H9 (cell line): ENCODE measurements around the gene FAM53B. TPM values are rescaled to one million over a fixed set of nuclear protein-coding genes. Genes with fewer than 3 reads are reported as not detected.

Experiments
- DNase-seq: peaks from one replicate; pipeline ENCODE4 v3.0.0-alpha.2; 2017
- H2AFZ ChIP-seq: one replicate; pipeline ENCODE4 v1.6.1; 2013; ENCODE audit warnings: mild to moderate bottlenecking, low read length, control low read depth, moderate library complexity
- H2AK5ac ChIP-seq: 2 replicates; pipeline ENCODE4 v1.6.1; 2013; ENCODE audit warnings: low read length, control low read depth, mixed read lengths; ENCODE audit not compliant: insufficient read length
- H2BK120ac ChIP-seq: one replicate; pipeline ENCODE4 v1.6.1; 2013; ENCODE audit warnings: low read depth, mild to moderate bottlenecking, low read length, control low read depth, inconsistent platforms; ENCODE audit not compliant: poor library complexity, severe bottlenecking
- H2BK12ac ChIP-seq: 2 replicates; pipeline ENCODE4 v1.6.1; 2013; ENCODE audit warnings: low read length, control low read depth, mixed read lengths, low read depth; ENCODE audit not compliant: insufficient read length
- H2BK15ac ChIP-seq: 2 replicates; pipeline ENCODE4 v1.6.1; 2013; ENCODE audit warnings: low read depth, low read length, control low read depth
- H2BK20ac ChIP-seq: one replicate; pipeline ENCODE4 v1.6.1; 2013; ENCODE audit warnings: low read depth, mild to moderate bottlenecking, low read length, control low read depth, inconsistent platforms; ENCODE audit not compliant: poor library complexity, severe bottlenecking
- H2BK5ac ChIP-seq: 2 replicates; pipeline ENCODE4 v1.6.1; 2013; ENCODE audit warnings: low read length, control low read depth, mixed read lengths; ENCODE audit not compliant: insufficient read length
- H3K14ac ChIP-seq: 2 replicates; pipeline ENCODE4 v1.6.1; 2013; ENCODE audit warnings: low read length, control low read depth; ENCODE audit not compliant: insufficient read depth
- H3K18ac ChIP-seq: 2 replicates; pipeline ENCODE4 v1.6.1; 2013; ENCODE audit warnings: low read depth, mild to moderate bottlenecking, mixed read lengths, low read length, control low read depth; ENCODE audit not compliant: insufficient read length
- H3K23ac ChIP-seq: 2 replicates; pipeline ENCODE4 v1.6.1; 2013; ENCODE audit warnings: low read length, control low read depth, mixed read lengths, low read depth; ENCODE audit not compliant: insufficient read length
- H3K23me2 ChIP-seq: 2 replicates; pipeline ENCODE4 v1.6.1; 2013; ENCODE audit warnings: low read depth, mild to moderate bottlenecking, mixed read lengths, low read length, control low read depth; ENCODE audit not compliant: insufficient read length, poor library complexity, severe bottlenecking
- H3K27ac ChIP-seq: 2 replicates; pipeline ENCODE4 v1.5.1; 2013; ENCODE audit warnings: low read length, control low read depth, mixed read lengths, low read depth; ENCODE audit not compliant: insufficient read length
- H3K27me3 ChIP-seq: 2 replicates; pipeline ENCODE4 v1.6.1; 2013; ENCODE audit warnings: low read length, control low read depth, inconsistent platforms; ENCODE audit not compliant: insufficient read depth
- H3K4ac ChIP-seq: 2 replicates; pipeline ENCODE4 v1.6.1; 2013; ENCODE audit warnings: low read depth, mild to moderate bottlenecking, control low read depth, inconsistent platforms, low read length, moderate library complexity
- H3K4me1 ChIP-seq: 2 replicates; pipeline ENCODE4 v1.6.1; 2013; ENCODE audit warnings: low read length, control low read depth, inconsistent platforms; ENCODE audit not compliant: insufficient read depth
- H3K4me2 ChIP-seq: 2 replicates; pipeline ENCODE4 v1.6.1; 2013; ENCODE audit warnings: low read length, control low read depth, mixed read lengths; ENCODE audit not compliant: insufficient read length, insufficient read depth
- H3K56ac ChIP-seq: 2 replicates; pipeline ENCODE4 v1.6.1; 2013; ENCODE audit warnings: low read depth, mild to moderate bottlenecking, mixed read lengths, low read length, control low read depth; ENCODE audit not compliant: insufficient read length
- H3K79me1 ChIP-seq: 2 replicates; pipeline ENCODE4 v1.6.1; 2013; ENCODE audit warnings: low read depth, mild to moderate bottlenecking, moderate library complexity, low read length, control low read depth, inconsistent platforms; ENCODE audit not compliant: insufficient read depth, poor library complexity, severe bottlenecking
- H3K79me2 ChIP-seq: 2 replicates; pipeline ENCODE4 v1.6.1; 2013; ENCODE audit warnings: low read length, control low read depth, inconsistent platforms; ENCODE audit not compliant: insufficient read depth
- H3K9ac ChIP-seq: 2 replicates; pipeline ENCODE4 v1.6.1; 2013; ENCODE audit warnings: low read length, control low read depth, mixed read lengths; ENCODE audit not compliant: insufficient read length; ENCODE audit errors: extremely low read depth
- H3K9me3 ChIP-seq: one replicate; pipeline ENCODE4 v1.6.1; 2013; ENCODE audit warnings: low read depth, low read length, inconsistent platforms; ENCODE audit not compliant: control insufficient read depth
- H3T11ph ChIP-seq: one replicate; pipeline ENCODE4 v1.6.1; 2013; ENCODE audit warnings: mild to moderate bottlenecking, low read length, control low read depth, inconsistent platforms
- H4K20me1 ChIP-seq: one replicate; pipeline ENCODE4 v1.6.1; 2013; ENCODE audit not compliant: control insufficient read depth, insufficient read length, insufficient read depth
- H4K5ac ChIP-seq: 2 replicates; pipeline ENCODE4 v1.6.1; 2013; ENCODE audit warnings: low read depth, mild to moderate bottlenecking, mixed read lengths, low read length, control low read depth; ENCODE audit not compliant: insufficient read length
- H4K8ac ChIP-seq: replicated peaks from 2 replicates; pipeline ENCODE4 v1.6.1; 2013; ENCODE audit warnings: low read length, control low read depth, mixed read lengths, low read depth; ENCODE audit not compliant: insufficient read length
- H4K91ac ChIP-seq: 2 replicates; pipeline ENCODE4 v1.6.1; 2013; ENCODE audit warnings: low read depth, mild to moderate bottlenecking, moderate library complexity, mixed read lengths, low read length, control low read depth; ENCODE audit not compliant: insufficient read length
- H3K27ac Mint-ChIP-seq, 3 experiments: 2 replicates in 2 of 3; 3 replicates in 1 of 3; pipeline ENCODE4 v1.8.0; 2020 to 2021; ENCODE audit warnings: mixed read lengths in 3 of 3, mild to moderate bottlenecking in 1 of 3, moderate library complexity in 1 of 3
- H3K27me3 Mint-ChIP-seq: 2 replicates; pipeline ENCODE4 v1.8.0; 2021; ENCODE audit warnings: low read depth, mild to moderate bottlenecking, moderate library complexity, mixed read lengths
- H3K36me3 Mint-ChIP-seq, 3 experiments: 2 replicates in 2 of 3; 3 replicates in 1 of 3; pipeline ENCODE4 v1.8.0; 2020 to 2021; ENCODE audit warnings: low read depth in 3 of 3, mixed read lengths in 3 of 3; ENCODE audit not compliant: insufficient read depth in 1 of 3
- H3K4me1 Mint-ChIP-seq, 2 experiments: 2 replicates each; pipeline ENCODE4 v1.8.0; 2020; ENCODE audit warnings: mixed read lengths in 2 of 2
- H3K4me3 Mint-ChIP-seq, 2 experiments: 2 replicates in 1 of 2; 3 replicates in 1 of 2; pipeline ENCODE4 v1.8.0; 2020 to 2021; ENCODE audit warnings: mild to moderate bottlenecking in 2 of 2, mixed read lengths in 2 of 2, moderate library complexity in 1 of 2
- H3K9me3 Mint-ChIP-seq, 2 experiments: 2 replicates in 1 of 2; 3 replicates in 1 of 2; pipeline ENCODE4 v1.8.0; 2020; ENCODE audit warnings: mild to moderate bottlenecking in 2 of 2, mixed read lengths in 2 of 2, moderate library complexity in 1 of 2
- WGBS: extraction: QIAGEN DNeasy Blood & Tissue Kit; methylation state at CpG from one replicate; pipeline ENCODE4 v1.1.7; 2013; ENCODE audit warnings: missing lambda C conversion rate, low lambda C conversion rate, mixed read lengths; ENCODE audit not compliant: insufficient read length; ENCODE audit errors: extremely low coverage; 5-methylcytosine and 5-hydroxymethylcytosine counted together
- total RNA-seq: library from RNA; stranded (reverse); gene quantifications from 2 replicates; pipeline ENCODE4 v1.2.1, GENCODE V29; 2021
- TF ChIP-seq, protein P1 (sequence below): fragments of 200-600 bp; sonication (generic); conservative IDR thresholded peaks from 3 replicates; pipeline ENCODE4 v1.8.0; 2021; ENCODE audit warnings: antibody characterized with exemption, mild to moderate bottlenecking

Gene FAM53B
- total RNA-seq, 1 experiment from 2014 or later: 11.5 TPM

DNA sequence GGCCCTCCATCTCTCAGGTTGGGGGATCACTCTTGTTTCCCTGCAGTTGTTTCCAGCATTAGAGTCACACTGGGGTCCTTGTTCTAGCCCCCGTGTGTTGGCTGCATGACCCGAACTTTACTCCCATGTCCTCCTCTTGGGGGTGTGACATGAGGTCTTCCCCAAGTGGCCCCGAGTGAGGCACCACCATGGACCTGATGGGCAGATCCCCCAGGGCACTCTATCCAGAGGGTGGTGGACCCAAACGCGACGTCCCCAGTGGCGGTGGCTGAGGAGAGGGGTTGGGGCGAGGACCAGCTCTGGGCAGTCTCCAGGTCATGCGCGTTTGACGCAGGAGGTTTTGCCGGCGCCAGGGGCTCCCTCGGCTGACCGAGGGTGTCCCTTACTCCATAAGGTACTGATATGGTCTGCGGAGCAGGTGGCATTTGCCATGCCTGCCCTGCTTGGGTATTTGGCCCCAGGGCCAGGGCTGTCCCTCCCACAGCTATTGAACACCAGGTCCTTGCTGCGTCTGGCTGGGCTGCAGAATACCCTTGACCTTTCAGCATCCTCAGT is 150.7 kb downstream of the FAM53B start:
- Histone ChIP-seq H4K20me1 (no peaks in the 10 kb centered on the region), H3K9ac (no peak overlapping the region), H3K4me1 (no peaks in the 10 kb centered on the region), H3K27me3 (no peaks in the 10 kb centered on the region), H3T11ph (no peak overlapping the region), H3K14ac (no peak overlapping the region), H2BK15ac (no peak overlapping the region), H2BK12ac (no peak overlapping the region), H2BK20ac (no peak overlapping the region), H3K9me3 (no peaks in the 10 kb centered on the region), H3K79me1 (no peaks in the 10 kb centered on the region), H4K8ac (no peak overlapping the region), H2AFZ (no peak overlapping the region), H4K5ac (no peak overlapping the region), H3K4me2 (no peak overlapping the region), H4K91ac (no peak overlapping the region), H3K23me2 (no peaks in the 10 kb centered on the region), H2BK120ac (no peak overlapping the region), H2AK5ac (no peak overlapping the region), H3K27ac (no peak overlapping the region), H2BK5ac (no peak overlapping the region), H3K79me2 (no peaks in the 10 kb centered on the region), H3K4ac (no peak overlapping the region), H3K56ac (no peak overlapping the region), H3K23ac (no peak overlapping the region), H3K18ac (no peak overlapping the region)
- H3K36me3 Mint-ChIP-seq: no peaks in the 10 kb centered on the region; a peak in 2 of 7 replicates
- WGBS: no CpG with 5 or more reads among the region's 17 CpGs
- DNase-seq: no peak
- H3K4me1 Mint-ChIP-seq: peaks cover 0 to 4% of the 10 kb centered on the region in 2 experiments; a peak in 1 of 4 replicates
- H3K27ac Mint-ChIP-seq: no peak overlapping the region
- peaks cover 3% of the 10 kb centered on the region for H3K27me3 Mint-ChIP-seq
- H3K9me3 Mint-ChIP-seq: peaks cover 0 to 4% of the 10 kb centered on the region in 2 experiments; a peak in 1 of 5 replicates
- H3K4me3 Mint-ChIP-seq: no peak overlapping the region
- TF ChIP-seq, protein P1, sequence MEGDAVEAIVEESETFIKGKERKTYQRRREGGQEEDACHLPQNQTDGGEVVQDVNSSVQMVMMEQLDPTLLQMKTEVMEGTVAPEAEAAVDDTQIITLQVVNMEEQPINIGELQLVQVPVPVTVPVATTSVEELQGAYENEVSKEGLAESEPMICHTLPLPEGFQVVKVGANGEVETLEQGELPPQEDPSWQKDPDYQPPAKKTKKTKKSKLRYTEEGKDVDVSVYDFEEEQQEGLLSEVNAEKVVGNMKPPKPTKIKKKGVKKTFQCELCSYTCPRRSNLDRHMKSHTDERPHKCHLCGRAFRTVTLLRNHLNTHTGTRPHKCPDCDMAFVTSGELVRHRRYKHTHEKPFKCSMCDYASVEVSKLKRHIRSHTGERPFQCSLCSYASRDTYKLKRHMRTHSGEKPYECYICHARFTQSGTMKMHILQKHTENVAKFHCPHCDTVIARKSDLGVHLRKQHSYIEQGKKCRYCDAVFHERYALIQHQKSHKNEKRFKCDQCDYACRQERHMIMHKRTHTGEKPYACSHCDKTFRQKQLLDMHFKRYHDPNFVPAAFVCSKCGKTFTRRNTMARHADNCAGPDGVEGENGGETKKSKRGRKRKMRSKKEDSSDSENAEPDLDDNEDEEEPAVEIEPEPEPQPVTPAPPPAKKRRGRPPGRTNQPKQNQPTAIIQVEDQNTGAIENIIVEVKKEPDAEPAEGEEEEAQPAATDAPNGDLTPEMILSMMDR: no peak
